GM18526 (cell line): ENCODE measurements around the gene SEC14L2.

Source experiments
- POLR2A ChIP-seq: IDR thresholded peaks from 3 replicates; pipeline ENCODE4 v1.6.1; 2011; ENCODE audit not compliant: insufficient read length; ENCODE audit errors: extremely low read depth

Gene SEC14L2

GRCh38 chr22:30426388-30427353 is 29.9 kb downstream of the SEC14L2 start:
- no peak for TF ChIP-seq POLR2A

GRCh38 chr22:30427871-30428270 is 31.1 kb downstream of the SEC14L2 start:
- TF ChIP-seq POLR2A = no peak

GRCh38 chr22:30429887-30430286 is 33.1 kb downstream of the SEC14L2 start:
- TF ChIP-seq POLR2A = no peak

- no peak for TF ChIP-seq POLR2A
These were observed 34.1 kb downstream of the SEC14L2 start for GRCh38 chr22:30430933-30431332.

GRCh38 chr22:30432096-30432495 is 35.3 kb downstream of the SEC14L2 start:
- no peak for TF ChIP-seq POLR2A

DNA sequence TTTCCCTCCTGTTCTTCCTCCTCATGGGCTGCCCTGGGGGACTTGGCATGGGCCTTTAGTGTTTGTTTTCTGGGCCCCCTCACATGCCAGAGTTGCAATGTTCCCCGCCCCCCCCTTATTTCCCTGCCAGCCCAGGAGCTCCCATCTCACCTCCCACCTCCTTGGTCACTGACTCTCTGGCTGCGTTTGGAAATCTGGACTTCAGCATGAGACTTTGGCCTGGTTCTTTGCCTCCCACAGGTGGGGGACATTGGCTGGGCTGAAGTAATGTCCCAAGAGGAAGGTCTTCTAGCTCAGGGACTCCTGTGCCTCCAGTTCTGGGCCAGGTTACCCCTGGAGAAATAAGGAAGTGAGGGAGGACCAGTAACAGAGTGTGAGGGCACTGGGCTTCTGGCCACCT is 35.7 kb downstream of the SEC14L2 start:
- TF ChIP-seq POLR2A = no peak

DNA sequence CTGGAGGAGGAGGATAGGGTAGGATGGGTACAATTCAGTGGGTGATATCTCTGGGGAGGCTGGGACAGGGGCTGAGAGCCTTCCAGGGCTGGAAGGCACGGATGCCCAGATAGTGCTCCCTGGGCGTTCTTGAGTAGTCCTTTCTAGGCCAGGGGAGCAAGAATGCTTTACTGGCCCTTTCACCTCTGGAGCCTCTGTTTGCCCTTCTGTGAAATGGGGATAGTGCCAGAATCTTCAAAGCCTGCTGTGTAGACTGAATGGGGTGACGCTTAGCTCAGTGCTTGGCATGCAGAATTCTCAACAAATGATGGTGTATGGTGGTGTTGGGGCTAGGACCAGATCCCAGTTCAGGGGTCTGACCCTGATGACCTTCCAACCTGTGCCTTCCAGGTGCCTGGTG is 36.4 kb downstream of the SEC14L2 start:
- no peak for TF ChIP-seq POLR2A

DNA sequence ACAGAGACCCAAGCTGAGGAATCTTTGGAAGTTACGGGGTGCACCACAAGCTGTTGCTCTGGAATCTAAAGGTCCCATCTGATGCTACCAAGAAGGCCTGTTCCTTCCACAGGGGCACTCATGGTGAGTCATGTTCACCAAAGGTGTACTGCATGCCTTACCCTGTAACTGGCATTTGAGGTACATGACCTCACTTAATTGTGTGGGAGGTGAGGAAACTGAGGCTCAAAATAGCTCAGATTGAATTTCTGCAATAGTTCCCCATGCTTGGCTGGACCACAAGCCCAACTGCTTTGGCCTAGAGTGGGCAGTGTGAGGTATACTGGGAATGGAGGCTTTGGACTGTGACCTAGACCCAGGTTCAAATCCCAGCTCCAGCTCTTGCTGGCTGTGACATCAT is 37.0 kb downstream of the SEC14L2 start:
- TF ChIP-seq POLR2A = no peak

GRCh38 chr22:30434843-30435242 is 38.0 kb downstream of the SEC14L2 start:
- TF ChIP-seq POLR2A = no peak

GRCh38 chr22:30435674-30436126 is 38.9 kb downstream of the SEC14L2 start:
- no peak for TF ChIP-seq POLR2A

DNA sequence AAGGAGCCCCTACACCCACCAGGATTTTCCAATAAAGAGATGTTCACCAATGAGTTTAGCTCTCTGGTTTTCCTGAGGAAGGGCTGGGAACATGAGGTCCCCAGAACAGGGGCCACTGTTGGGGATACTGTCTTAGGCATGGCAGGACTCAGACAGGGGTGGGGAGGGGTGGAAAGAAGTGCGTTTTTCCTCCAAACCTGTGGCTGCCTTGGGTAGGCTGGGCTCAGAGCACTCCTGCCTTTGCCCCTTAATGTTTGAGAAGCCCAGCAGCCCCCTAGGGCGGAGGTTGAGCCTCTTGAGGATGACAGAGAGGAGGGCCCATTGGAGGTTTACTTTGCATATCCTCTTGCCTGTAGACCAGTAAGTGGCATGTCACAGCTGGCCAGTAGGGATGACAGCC is 39.4 kb downstream of the SEC14L2 start:
- no peak for TF ChIP-seq POLR2A

GRCh38 chr22:30438559-30438958 is 41.7 kb downstream of the SEC14L2 start:
- TF ChIP-seq POLR2A = no peak

- TF ChIP-seq POLR2A = no peak
These were observed 42.4 kb downstream of the SEC14L2 start for GRCh38 chr22:30439226-30439625.

- no peak for TF ChIP-seq POLR2A
These were observed 43.0 kb downstream of the SEC14L2 start for GRCh38 chr22:30439836-30440235.

GRCh38 chr22:30441088-30441487 is 44.3 kb downstream of the SEC14L2 start:
- TF ChIP-seq POLR2A = no peak

DNA sequence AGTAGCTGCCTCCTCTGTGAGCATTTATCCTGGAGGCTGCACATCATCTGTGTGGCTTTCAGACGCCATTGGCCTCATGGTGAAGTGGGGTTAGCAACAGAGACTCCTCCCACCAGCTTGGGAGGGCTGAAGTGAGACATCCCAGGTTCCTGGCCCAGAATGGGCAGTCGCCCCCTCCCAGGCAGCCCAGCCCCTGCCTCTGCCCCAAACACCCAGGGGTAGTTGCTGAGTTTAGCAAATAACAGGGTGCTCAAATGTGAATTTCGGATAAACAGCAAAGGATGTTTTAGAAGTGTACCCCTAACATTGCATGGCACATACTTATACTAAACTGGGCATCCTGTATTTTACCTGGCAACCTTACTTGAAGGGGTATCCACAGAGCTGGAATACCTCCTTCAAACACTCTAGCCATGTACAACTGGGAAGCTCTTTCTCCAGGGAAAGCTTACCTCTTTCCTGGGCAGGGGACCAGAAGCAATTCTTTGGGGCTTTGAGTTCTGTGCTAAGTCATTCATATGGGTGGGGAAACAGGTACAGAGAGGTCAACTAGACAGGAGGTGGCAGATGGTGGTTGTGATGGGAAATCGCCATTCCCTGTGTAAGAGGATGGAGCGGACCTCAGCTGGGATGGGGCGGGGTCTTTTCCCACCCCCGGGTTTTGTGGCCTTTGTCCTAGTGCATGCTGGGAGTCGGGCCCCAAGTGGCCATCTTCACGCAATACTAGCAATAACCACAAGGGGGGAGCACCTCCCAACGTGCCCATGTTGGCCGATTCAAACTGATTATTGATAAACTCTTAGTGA is 48.0 kb downstream of the SEC14L2 start:
- TF ChIP-seq POLR2A = no peak

GRCh38 chr22:30445438-30446145 is 48.8 kb downstream of the SEC14L2 start:
- TF ChIP-seq POLR2A = no peak
